Esophagus mucosa (tissue), 1 donor: ENCODE measurements around the gene MC1R. TPM values are rescaled to one million over a fixed set of nuclear protein-coding genes. Genes with fewer than 3 reads are reported as not detected.
A peak's percentile ranks its signal among the peaks of the same experiment; 100 is the strongest.
"Not testable (repeated sequence)": the region's sequence is repeated elsewhere in the genome, so short reads cannot be mapped to it uniquely, and the experiment has no call there.

ENCODE experiments used
- ATAC-seq: fragments of 200-7000 bp; cut with Tn5 transposase; one replicate; pipeline ENCODE4 v1.9.1; 2020
- total RNA-seq: library from RNA; stranded (reverse); gene quantifications from one replicate; pipeline ENCODE4 v1.2.4, GENCODE V29; 2023
- donor health status: DM: yes; HTN: yes; CAD: no.

Gene MC1R
- 1.6 TPM for total RNA-seq

- ATAC-seq, result peak; percentile 0
Measured at GRCh38 chr16:89918453-89919347, at the start of gene MC1R. TSS of gene MC1R (plus strand) at chr16:89918862. CDS start at chr16:89919259, 397 bp downstream.

- no peak for ATAC-seq
Measured at GRCh38 chr16:89869911-89870310, 48.8 kb upstream of the MC1R start.

DNA sequence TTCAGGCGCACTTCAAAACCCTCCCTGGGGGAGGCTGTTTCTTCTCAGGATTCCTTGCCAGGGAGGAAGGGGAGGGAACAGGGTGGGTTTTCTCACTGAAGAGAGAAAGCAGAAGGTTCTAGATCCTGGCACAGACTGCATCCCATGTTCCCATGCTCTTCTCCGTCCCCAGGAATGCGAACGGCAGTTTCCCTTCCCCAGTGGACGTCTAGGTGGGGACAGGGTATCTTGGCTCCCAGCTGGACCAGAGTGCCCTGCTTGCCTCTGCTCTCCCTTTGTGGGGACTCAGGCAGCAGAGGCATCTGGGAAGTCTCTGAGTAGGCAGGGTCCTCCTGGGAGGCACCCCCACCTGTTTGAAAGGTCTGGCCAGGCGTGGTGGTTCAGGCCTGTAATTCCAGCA lies 48.2 kb upstream of the MC1R start:
- no peak for ATAC-seq

GRCh38 chr16:89871895-89872294 lies 46.8 kb upstream of the MC1R start:
- ATAC-seq, result no peak

DNA sequence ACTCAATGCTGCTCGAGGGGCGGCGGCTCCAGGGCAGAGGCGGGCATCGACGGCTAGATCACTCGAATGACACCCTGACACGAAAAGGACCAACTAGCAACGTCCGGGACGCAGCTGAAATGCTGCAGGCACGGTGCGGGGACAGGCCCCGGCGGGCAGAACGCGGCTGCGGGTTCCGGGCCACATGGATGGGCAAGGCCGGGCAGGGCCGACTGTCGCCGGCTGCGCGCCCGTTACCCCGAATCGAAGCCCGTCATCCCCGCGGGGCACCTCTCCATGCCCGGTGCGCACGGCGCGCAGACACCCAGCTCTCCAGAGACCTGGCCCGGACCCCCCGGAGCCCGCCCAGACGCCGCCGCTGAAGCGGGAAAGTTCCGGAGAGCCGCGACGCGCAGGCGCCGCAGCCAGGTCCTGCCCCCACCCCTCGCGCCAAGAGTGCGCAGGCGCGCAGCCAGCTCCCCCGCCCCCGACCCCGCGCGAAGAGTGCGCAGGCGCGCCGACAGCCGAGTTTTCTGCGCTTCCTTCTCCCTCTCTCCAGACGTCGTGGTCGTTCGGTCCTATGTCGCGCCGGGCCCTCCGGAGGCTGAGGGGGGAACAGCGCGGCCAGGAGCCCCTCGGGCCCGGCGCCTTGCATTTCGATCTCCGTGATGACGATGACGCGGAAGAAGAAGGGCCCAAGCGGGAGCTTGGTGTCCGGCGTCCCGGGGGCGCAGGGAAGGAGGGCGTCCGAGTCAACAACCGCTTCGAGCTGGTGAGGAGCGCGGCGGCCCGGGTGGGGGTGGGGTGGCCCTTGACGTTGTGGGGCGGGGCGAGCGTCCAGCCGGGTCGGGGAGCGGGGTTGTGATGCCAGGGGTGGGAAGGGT lies 45.3 kb upstream of the MC1R start, which contains the start of gene TCF25:
TSS of gene TCF25 (plus strand) at position 484 of the 863 bp plus-strand sequence. CDS start at position 560, 76 bp downstream.
- ATAC-seq, result peak; percentile 70

- peak; percentile 95 for ATAC-seq
Measured at GRCh38 chr16:89873972-89874689, 44.5 kb upstream of the MC1R start.

- ATAC-seq, result not testable (repeated sequence)
Measured at GRCh38 chr16:89879123-89879522, 39.5 kb upstream of the MC1R start.

GRCh38 chr16:89880477-89881367 lies 37.9 kb upstream of the MC1R start:
- peak; percentile 81 for ATAC-seq

DNA sequence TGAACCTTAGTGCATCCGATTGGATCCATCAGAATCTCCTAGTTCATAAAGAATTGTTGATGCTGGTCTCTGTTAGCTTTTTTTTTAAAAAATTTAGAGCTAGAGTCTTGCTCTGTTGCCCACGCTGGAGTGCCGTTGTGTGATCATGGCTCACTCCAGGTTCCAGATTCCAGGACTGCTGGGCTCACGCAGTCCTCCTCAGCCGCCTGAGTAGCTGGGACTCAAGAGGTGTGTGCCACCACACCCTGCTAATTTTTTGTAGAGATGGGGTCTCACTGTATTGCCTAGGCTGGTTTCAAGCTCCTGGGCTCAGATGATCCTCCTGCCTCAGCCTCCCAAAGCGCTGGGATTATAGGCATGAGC lies 37.3 kb upstream of the MC1R start:
- ATAC-seq, result no peak

GRCh38 chr16:89883346-89884040 lies 35.2 kb upstream of the MC1R start:
- no peak for ATAC-seq

- peak; percentile 31 for ATAC-seq
Measured at GRCh38 chr16:89884041-89884421, 34.6 kb upstream of the MC1R start.

DNA sequence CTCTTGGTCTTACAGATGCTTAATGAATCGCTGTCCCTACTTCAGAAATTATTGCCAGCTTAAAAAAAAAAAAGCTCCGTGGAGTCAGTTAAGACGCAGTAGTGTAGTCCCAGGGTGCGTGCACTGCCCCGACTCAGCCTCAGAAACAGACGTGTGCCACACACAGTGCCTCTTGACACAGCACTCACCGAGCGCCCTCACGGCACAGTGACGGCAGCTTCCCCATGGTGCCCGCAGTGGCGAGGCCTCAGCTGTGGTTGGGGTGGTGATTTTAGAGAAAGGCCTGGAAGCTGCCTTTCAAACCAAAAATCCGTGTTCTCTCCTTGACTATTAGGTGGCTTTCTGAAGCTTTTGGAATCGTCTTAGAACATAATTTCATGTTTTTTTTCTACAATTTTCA lies 31.4 kb upstream of the MC1R start:
- ATAC-seq, result no peak

DNA sequence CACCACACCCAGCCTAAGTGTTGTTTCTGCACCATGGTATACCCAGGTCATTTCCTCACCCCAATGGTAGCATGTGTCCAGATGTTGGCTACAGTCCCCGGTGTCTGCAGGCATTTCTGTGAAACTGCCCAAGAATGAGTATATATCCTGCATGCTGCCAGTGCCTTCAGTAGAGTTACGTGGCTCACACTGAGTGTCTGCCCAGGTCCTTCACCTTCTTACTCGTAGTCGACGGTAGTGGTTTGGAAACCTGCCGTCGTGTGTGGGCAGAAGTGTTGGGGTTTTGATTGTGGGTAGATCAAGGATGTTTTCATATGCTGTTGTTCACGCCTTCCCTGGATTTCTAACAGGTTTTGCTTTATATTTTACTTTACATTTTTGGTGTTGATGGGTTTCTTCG lies 28.5 kb upstream of the MC1R start:
- no peak for ATAC-seq

DNA sequence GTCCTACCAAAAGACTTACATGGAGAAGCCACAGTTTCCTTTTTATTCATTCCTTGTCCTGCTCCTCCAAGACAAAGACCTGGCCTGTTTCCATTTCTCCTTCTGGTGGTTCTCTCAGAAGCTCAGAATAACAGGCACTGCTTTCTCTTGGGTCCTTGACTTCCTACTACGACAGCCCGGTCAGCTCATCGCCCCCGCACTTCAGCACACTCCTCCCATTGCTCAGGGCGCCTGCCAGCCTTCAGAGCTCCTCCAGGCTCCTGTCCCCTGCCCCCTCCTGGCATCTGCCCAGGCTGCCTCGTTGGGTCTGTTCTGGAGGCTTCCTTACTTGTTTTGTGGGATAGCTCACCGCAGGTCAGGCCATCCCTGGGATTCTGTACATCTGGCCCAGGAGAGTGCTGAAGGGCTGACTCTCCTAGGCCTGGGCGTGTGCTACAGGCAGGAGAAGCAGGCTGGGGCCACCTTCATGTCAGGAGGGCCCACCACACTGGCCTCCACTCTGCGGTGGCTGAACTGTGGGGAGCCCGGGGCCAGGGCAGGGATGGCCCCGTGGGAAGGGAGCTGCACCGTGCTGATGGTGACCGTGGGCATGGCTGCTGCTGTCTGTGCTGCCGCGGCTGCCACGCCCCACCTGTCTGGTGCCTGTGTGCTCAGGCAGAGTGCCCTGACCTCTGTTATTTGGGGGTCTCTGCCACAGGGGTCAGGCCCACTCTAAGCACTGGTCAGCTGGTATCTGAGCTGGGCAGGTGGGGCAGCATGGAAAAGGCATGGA lies 27.6 kb upstream of the MC1R start:
- no peak for ATAC-seq

- ATAC-seq, result no peak
Measured at GRCh38 chr16:89892055-89892630, 26.5 kb upstream of the MC1R start.

DNA sequence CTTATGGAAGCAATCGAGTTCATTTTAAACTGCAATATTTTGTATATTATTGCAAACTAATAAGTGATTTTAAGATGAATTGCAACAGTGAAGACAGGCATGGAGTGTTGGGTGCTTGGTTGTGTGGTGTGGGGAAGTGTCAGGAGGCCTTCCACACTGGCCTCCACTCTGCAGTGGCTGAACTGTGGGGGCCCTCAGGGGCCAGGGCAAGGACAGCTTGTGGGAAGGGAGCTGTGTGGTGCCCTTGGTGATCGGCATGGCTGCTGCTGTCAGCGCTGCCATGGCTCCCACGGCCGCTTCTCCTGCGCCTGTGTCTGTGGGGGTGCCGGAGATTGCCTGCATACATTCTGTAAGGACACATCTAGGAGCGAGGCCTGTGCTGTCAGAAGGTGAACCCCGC lies 26.0 kb upstream of the MC1R start:
- ATAC-seq, result no peak

GRCh38 chr16:89893642-89894548 lies 24.8 kb upstream of the MC1R start:
- ATAC-seq, result no peak

- ATAC-seq, result no peak
Measured at GRCh38 chr16:89895482-89896250, 23.0 kb upstream of the MC1R start.
